ENCODE results near the gene SYPL2.

SYPL2 gene

DNA sequence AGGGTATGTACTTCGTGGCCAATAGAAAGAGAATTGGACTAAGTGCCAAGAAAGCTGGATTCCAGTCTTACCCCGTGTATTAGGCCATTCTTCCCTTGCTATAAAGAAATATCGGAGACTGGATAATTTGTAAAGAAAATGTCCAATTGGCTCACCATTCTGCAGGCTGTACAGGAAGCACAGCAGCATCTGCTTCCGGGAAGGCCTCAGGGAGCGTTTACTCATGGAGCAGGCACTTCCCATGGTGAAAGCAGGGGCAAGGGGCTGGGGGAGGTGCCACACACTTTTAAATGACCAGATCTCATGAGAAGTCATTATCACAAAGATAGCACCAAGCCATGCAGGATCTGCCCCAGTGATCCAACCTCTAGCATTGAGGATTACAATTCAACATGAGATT, 51.0 kb downstream of the SYPL2 start:
- peaks cover 19% of the 10 kb centered on the region for H3K4me1 ChIP-seq (ENCODE audit: control insufficient read depth, insufficient read depth, low read length, poor library complexity, severe bottlenecking)
- no peak overlapping the region for H3K4me3 ChIP-seq (ENCODE audit: extremely low read depth, insufficient read depth, low read length, poor library complexity, severe bottlenecking)
- WGBS, 2 experiments (ENCODE audit: insufficient coverage in 2 of 2) = 93 to 96% methylated on average over 3 to 4 of the region's 5 CpGs
- H3K27ac ChIP-seq (ENCODE audit: low read depth, low read length, severe bottlenecking) = no peak overlapping the region
- H3K9me3 ChIP-seq (ENCODE audit: control insufficient read depth, low read length) = no peaks in the 10 kb centered on the region
- H3K36me3 ChIP-seq (ENCODE audit: control insufficient read depth, insufficient read depth, low read length) = no peaks in the 10 kb centered on the region

DNA sequence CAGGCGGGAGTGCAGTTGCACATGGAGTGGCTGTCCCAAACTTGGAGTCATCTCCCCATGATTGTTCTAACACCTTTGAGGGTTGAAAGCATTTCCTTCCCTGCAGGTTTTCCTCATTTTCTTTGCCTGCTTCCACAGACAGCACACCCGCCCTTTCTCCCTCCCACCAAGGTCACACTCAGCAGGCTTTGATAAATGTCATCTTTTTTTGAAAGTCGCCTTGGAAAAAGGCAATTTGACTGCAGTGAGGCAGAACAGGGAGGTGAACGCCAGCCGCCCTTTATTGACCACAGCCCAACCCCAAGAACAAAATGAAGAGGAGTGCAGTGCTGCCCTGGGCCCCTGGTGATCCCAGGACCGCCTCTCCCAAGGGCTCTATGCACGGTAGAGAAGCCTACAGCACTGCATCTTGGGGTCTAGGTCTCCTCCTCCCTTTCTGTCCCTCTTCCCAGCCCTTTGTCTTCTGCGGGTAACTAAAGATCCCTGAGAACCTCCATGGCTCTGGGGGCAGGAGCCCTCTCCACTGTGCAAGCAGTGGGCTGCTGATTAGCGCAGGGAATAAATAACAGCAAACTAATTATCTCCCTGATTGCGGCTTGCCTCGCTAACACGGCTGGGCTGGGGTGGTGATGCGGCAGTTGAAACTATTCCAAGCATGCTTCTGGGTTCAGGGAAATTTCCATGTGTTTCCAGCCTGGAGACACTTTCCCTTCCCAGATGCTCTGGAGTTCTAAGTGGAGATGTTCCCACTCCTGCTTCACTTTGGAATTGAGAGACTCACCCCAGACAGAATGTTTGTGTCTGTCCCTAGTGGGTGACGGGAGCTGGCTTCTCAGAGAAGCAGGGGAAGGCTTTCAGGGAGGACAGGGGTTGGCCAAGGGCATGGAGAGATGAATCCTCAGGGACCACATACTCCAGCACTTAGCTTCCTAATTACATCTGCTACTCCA, 54.9 kb downstream of the SYPL2 start:
- Histone ChIP-seq H3K36me3 (ENCODE audit: control insufficient read depth, insufficient read depth, low read length) (no peaks in the 10 kb centered on the region), H3K27ac (ENCODE audit: low read depth, low read length, severe bottlenecking) (no peak overlapping the region), H3K4me1 (ENCODE audit: control insufficient read depth, insufficient read depth, low read length, poor library complexity, severe bottlenecking) (peaks cover 14% of the 10 kb centered on the region), H3K9me3 (ENCODE audit: control insufficient read depth, low read length) (no peaks in the 10 kb centered on the region), H3K4me3 (ENCODE audit: extremely low read depth, insufficient read depth, low read length, poor library complexity, severe bottlenecking) (no peak overlapping the region)
- WGBS, 2 experiments (ENCODE audit: insufficient coverage in 2 of 2) = 78 to 88% methylated on average over 9 to 11 of the region's 14 CpGs

DNA sequence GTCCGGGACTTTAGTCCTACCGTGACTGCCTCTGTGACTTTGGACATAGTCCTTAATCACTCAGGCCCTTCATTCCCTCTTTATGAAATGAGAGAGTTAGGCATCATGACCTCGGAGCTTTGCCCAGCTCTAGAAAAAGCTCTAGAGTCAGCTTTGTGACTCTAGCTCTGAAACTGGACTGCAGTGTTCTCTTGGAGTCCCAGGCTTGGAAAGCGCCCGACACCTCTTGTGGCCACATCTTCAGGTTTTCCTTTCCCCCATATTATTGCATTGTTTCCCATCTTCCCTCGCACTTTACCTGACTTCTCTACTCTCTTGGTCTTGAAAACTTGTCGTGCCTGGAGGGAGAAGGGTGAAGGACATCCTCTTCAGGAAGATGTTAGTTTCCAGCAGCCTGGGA, 55.7 kb downstream of the SYPL2 start:
- WGBS, 2 experiments (ENCODE audit: insufficient coverage in 2 of 2) = 97 to 99% methylated on average over 5 to 6 of the region's 7 CpGs
- H3K4me1 ChIP-seq (ENCODE audit: control insufficient read depth, insufficient read depth, low read length, poor library complexity, severe bottlenecking) = peaks cover 14% of the 10 kb centered on the region
- no peaks in the 10 kb centered on the region for H3K9me3 ChIP-seq (ENCODE audit: control insufficient read depth, low read length)
- H3K4me3 ChIP-seq (ENCODE audit: extremely low read depth, insufficient read depth, low read length, poor library complexity, severe bottlenecking) = no peak overlapping the region
- H3K36me3 ChIP-seq (ENCODE audit: control insufficient read depth, insufficient read depth, low read length) = no peaks in the 10 kb centered on the region
- H3K27ac ChIP-seq (ENCODE audit: low read depth, low read length, severe bottlenecking) = no peak overlapping the region

DNA sequence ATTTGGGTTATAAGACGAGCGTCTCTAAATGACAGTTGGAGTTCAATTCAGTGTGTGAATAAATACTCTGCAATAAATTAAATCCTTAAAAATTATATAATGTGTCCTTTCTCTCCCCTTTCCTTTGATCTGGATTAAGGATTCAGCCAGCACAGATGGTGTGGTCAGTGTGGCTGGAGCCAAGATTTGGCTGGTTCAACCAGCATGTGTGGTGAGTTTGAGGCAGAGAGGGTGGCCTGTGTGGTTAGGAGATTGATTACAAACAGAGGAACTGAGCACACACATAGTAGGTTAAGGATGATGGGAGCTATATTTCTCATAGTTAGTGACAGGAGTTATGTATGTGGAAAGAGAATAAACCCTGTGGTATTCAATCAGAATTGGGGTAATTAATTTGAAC, 57.4 kb downstream of the SYPL2 start:
- Histone ChIP-seq H3K4me1 (ENCODE audit: control insufficient read depth, insufficient read depth, low read length, poor library complexity, severe bottlenecking) (peaks cover 9% of the 10 kb centered on the region), H3K4me3 (ENCODE audit: extremely low read depth, insufficient read depth, low read length, poor library complexity, severe bottlenecking) (no peak overlapping the region), H3K9me3 (ENCODE audit: control insufficient read depth, low read length) (no peaks in the 10 kb centered on the region), H3K36me3 (ENCODE audit: control insufficient read depth, insufficient read depth, low read length) (no peaks in the 10 kb centered on the region), H3K27ac (ENCODE audit: low read depth, low read length, severe bottlenecking) (no peak overlapping the region)
- no CpG with 5 or more reads among the region's 2 CpGs for WGBS, 2 experiments (ENCODE audit: insufficient coverage in 2 of 2)

DNA sequence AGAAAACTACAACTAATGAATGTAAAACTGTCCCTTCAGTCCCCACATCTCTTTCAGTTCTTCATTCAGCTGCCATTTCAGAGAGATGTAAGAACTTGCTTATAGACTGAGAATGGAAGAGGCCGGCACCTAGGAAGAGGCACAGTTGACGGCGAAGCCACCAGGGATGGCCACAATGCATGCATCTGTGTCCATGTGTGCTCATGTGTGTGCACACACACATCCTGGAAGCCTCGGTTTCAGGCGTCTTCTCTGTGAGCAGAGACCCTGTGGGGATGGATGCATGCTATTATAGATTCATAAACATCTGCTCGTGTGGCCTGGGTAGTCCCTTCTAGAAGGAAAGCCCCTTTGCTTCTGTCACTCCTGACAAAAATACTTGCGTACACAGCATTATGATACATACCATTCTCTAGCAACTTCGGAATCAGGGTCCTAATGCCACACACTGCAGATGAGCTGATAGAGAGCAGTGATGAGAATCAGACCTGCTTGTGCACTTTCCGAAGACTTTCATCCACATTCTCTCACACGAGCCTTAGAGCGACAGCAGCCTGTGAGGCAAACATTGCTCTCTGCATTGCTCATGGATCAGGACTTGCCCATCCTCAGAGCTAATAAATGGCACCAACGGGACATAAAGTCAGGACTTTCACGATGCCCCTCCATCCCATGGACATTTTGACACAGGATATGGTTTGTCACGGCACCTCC, 60.9 kb downstream of the SYPL2 start:
- Histone ChIP-seq H3K9me3 (ENCODE audit: control insufficient read depth, low read length) (no peaks in the 10 kb centered on the region), H3K27ac (ENCODE audit: low read depth, low read length, severe bottlenecking) (no peak overlapping the region), H3K4me1 (ENCODE audit: control insufficient read depth, insufficient read depth, low read length, poor library complexity, severe bottlenecking) (peaks cover 6% of the 10 kb centered on the region), H3K36me3 (ENCODE audit: control insufficient read depth, insufficient read depth, low read length) (no peaks in the 10 kb centered on the region), H3K4me3 (ENCODE audit: extremely low read depth, insufficient read depth, low read length, poor library complexity, severe bottlenecking) (no peak overlapping the region)
- 88 to 91% methylated on average over 9 to 10 of the region's 14 CpGs for WGBS, 2 experiments (ENCODE audit: insufficient coverage in 2 of 2)

DNA sequence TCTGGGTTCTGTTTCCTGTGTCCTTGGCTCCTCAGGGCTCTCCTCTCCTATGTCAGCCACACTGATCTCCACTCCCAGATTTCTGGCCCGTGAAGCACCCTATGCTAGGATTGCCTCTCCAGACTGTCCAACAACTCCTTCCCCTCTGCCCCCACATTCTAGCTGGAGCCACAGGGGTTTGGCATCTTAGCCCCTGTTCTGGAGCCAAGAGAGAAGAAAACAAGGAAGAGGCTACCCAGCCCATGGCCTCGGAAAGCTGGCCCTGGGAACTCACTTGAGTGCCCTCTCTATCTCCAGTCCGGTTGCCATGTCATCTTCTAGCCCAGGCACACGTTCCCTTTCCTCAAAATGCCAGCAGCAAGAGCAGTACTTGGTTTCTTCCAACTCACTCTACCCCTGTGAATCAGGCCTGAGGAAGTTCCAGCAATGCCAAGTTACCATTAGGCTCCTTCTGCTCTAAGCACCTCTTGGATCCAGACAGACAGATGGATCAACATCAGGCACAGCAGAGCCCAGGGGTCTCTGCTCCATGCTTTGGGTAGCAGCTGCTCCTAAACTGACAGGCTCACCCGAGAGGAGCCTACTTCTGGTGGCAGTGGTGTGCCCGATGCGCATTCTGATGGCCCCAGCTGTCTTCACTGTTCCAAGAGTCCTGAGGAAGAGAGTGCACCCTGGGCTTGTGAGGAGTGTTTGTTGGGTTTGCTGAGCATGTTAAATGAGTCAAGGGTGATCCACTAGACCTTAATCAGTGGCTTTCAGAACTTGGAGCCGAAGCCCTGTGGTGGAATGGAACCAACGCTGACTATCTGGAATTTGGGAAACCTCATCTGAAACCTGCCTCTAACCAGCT, 61.7 kb downstream of the SYPL2 start:
- 86 to 92% methylated on average over 8 to 9 of the region's 9 CpGs for WGBS, 2 experiments (ENCODE audit: insufficient coverage in 2 of 2)
- H3K36me3 ChIP-seq (ENCODE audit: control insufficient read depth, insufficient read depth, low read length) = no peaks in the 10 kb centered on the region
- H3K4me3 ChIP-seq (ENCODE audit: extremely low read depth, insufficient read depth, low read length, poor library complexity, severe bottlenecking) = no peak overlapping the region

DNA sequence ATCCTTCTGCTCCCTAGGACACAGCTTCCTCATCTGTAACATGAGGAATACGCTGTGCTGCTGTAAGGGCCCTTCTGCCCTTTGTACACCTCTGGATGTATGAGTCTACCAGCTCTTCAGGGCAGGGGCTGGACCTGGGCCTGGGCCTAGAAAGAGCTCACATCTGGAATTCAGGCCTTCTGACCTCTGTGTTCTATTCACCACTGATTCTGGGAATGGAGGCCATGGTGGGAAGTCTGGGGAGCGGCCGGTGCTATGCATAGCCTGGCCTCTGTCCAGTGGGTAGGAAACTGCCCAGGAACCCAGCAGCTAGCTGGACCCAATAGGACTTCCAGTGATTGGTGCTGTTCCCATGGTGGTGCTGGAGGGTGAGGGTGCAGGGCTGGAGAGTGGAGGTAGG, 62.4 kb downstream of the SYPL2 start:
- H3K27ac ChIP-seq (ENCODE audit: low read depth, low read length, severe bottlenecking) = no peak overlapping the region
- 88 to 100% methylated on average over 3 of the region's 3 CpGs for WGBS, 2 experiments (ENCODE audit: insufficient coverage in 2 of 2)
- H3K4me3 ChIP-seq (ENCODE audit: extremely low read depth, insufficient read depth, low read length, poor library complexity, severe bottlenecking) = no peak overlapping the region
- no peaks in the 10 kb centered on the region for H3K9me3 ChIP-seq (ENCODE audit: control insufficient read depth, low read length)
- peaks cover 10% of the 10 kb centered on the region for H3K4me1 ChIP-seq (ENCODE audit: control insufficient read depth, insufficient read depth, low read length, poor library complexity, severe bottlenecking)
- H3K36me3 ChIP-seq (ENCODE audit: control insufficient read depth, insufficient read depth, low read length) = no peaks in the 10 kb centered on the region

More for the DNA sequence above, 61.7 kb downstream of the SYPL2 start:
- Histone ChIP-seq H3K9me3 (ENCODE audit: control insufficient read depth, low read length) (no peaks in the 10 kb centered on the region), H3K27ac (ENCODE audit: low read depth, low read length, severe bottlenecking) (no peak overlapping the region), H3K4me1 (ENCODE audit: control insufficient read depth, insufficient read depth, low read length, poor library complexity, severe bottlenecking) (peaks cover 10% of the 10 kb centered on the region)

DNA sequence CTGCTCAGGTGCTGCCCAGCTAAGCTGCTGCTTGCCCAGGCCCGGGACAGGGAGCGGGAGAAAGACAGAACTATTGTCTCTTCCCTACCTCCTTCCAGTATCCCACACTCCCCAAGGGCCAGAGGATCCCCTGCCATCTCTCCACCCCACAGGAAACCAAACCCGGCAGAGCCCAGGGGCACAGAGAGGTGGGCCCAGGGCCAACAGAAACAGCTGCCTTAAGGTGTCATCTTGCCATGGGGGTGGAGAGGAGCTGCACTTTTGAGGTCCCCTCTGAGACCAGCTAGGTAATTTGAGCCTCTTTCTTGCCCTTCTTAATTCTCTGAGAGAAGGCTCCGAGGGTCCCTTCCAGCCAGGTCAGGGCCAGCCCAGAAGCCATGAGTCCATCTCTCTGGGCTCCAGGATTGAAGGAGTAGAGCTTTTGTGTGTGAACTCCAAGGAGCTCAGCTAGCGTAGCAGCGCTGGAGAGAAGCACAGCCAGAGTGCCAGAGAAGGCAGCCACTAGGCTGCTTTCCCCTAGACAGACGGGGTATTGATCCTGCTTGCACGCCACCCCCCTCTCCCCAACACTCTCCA, 63.6 kb downstream of the SYPL2 start:
- no peaks in the 10 kb centered on the region for H3K9me3 ChIP-seq (ENCODE audit: control insufficient read depth, low read length)
- no peak overlapping the region for H3K4me3 ChIP-seq (ENCODE audit: extremely low read depth, insufficient read depth, low read length, poor library complexity, severe bottlenecking)
- WGBS, 2 experiments (ENCODE audit: insufficient coverage in 2 of 2) = 83 to 92% methylated on average over 6 of the region's 8 CpGs
- H3K4me1 ChIP-seq (ENCODE audit: control insufficient read depth, insufficient read depth, low read length, poor library complexity, severe bottlenecking) = peaks cover 10% of the 10 kb centered on the region
- H3K27ac ChIP-seq (ENCODE audit: low read depth, low read length, severe bottlenecking) = no peak overlapping the region
- H3K36me3 ChIP-seq (ENCODE audit: control insufficient read depth, insufficient read depth, low read length) = no peaks in the 10 kb centered on the region

DNA sequence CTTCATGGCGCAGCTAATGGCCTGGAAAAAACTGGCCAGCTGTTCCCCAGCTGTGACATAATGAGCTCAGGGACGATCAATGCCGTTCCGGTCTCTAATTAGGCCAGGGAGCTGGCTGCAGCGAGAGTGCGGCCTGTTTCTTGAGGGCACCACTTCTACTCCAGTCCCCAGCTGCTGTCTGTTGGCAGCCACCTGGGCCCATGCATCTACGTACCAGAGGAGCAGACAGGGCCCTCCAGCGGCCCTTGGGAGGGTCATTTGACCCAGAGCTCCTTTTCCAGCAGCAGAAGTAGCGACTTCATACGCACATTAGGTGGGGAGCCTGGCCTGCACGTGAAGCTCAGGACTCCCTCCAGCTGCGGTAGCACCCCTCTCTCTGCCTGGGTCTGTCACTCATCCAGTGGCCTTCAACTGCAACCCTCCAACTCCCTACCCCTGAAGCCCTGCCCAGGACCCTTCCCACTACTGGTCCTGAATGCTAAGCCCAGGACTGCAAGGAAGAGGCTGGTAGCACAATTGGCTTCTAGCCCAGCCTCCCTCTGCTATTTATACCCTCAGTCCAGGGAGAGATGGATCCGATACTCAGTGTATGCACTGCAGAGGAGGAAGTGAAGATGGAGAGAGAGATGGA, 64.2 kb downstream of the SYPL2 start:
- WGBS, 2 experiments (ENCODE audit: insufficient coverage in 2 of 2) = 80 to 93% methylated on average over 12 to 13 of the region's 13 CpGs
- H3K27ac ChIP-seq (ENCODE audit: low read depth, low read length, severe bottlenecking) = no peak overlapping the region
- H3K4me3 ChIP-seq (ENCODE audit: extremely low read depth, insufficient read depth, low read length, poor library complexity, severe bottlenecking) = no peak overlapping the region
- H3K9me3 ChIP-seq (ENCODE audit: control insufficient read depth, low read length) = no peaks in the 10 kb centered on the region
- H3K36me3 ChIP-seq (ENCODE audit: control insufficient read depth, insufficient read depth, low read length) = no peaks in the 10 kb centered on the region
- H3K4me1 ChIP-seq (ENCODE audit: control insufficient read depth, insufficient read depth, low read length, poor library complexity, severe bottlenecking) = peaks cover 10% of the 10 kb centered on the region

DNA sequence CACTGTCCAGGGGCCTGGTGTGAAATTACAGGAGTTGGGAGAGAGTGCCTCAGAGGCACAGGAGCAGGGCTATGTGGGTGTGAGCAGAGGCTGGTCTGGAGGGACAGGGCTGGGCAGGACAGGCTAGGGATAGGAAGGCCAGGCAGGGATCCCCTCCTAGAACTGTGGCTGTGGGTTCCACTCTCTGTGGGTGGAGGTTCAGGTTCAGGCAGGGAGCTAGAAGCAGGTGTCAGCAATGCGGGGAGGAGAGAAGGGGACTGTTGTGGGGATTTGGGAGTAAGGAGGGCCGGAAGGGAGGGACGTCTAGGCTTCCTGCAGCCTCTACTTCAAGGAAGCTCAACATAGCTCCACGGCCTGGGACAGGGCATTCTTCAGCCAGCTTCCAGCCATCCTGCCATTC, 65.0 kb downstream of the SYPL2 start:
- H3K4me1 ChIP-seq (ENCODE audit: control insufficient read depth, insufficient read depth, low read length, poor library complexity, severe bottlenecking) = peaks cover 10% of the 10 kb centered on the region
- H3K36me3 ChIP-seq (ENCODE audit: control insufficient read depth, insufficient read depth, low read length) = no peaks in the 10 kb centered on the region
- 94 to 100% methylated on average over 2 to 3 of the region's 4 CpGs for WGBS, 2 experiments (ENCODE audit: insufficient coverage in 2 of 2)
- H3K4me3 ChIP-seq (ENCODE audit: extremely low read depth, insufficient read depth, low read length, poor library complexity, severe bottlenecking) = no peak overlapping the region
- no peak overlapping the region for H3K27ac ChIP-seq (ENCODE audit: low read depth, low read length, severe bottlenecking)
- no peaks in the 10 kb centered on the region for H3K9me3 ChIP-seq (ENCODE audit: control insufficient read depth, low read length)
